CD4-positive, alpha-beta T cell treated with Interleukin-1 beta for 1 hour (primary cell): ENCODE data around the gene GTPBP6.
"Not testable (repeated sequence)": the region's sequence is repeated elsewhere in the genome, so short reads cannot be mapped to it uniquely, and the experiment has no call there.

Experiments used
- DNase-seq, 2 donors: peaks; one replicate each; pipeline ENCODE4 v3.0.0-alpha.2; 2020 to 2022

The GTPBP6 gene

DNA sequence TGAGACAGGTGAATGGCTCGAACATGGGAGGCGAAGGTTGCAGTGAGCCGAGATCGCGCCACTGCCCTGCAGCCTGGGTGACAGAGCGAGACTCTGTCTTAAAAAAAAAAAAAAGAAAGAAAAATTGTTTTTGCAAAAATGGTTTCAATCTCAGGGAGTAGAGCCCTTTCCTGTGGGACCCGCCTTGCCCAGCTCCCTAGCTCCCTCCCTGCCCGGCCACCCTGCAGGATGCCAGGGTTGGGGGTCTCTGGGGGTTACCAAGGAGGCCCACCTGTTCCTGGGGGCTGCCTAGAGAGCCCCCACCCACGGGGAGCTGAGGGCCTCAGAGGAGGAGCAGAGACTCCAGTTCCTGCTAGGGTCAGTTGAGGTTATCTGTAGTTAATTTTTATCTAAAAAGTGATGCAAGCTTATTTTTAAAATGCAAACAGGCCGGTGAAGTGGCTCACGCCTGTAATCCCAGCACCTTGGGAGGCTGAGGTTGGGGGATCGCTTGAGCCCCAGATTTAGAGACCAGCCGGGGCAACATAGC lies 56.2 kb downstream of the GTPBP6 start:
- no peak for DNase-seq

DNA sequence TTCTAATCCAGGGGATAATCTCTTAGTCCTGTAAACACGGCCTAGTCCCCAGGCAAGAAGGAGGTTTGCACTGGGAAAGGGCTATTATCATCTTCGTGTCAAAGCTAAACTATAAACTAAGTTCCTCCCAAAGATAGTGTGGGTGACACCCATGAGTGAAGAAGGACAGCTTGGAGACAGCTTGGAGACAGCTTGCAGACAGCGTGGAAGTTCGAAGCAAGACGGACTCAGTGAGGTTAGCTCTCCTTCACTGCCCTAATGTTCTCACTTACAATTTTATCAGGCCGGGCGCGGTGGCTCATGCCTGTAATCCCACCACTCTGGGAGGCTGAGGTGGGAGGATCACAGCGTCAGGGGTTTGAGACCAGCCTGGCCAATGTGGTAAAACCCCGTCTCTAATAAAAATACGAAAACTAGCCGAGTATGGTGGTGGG lies 56.7 kb downstream of the GTPBP6 start:
- no peak for DNase-seq

DNA sequence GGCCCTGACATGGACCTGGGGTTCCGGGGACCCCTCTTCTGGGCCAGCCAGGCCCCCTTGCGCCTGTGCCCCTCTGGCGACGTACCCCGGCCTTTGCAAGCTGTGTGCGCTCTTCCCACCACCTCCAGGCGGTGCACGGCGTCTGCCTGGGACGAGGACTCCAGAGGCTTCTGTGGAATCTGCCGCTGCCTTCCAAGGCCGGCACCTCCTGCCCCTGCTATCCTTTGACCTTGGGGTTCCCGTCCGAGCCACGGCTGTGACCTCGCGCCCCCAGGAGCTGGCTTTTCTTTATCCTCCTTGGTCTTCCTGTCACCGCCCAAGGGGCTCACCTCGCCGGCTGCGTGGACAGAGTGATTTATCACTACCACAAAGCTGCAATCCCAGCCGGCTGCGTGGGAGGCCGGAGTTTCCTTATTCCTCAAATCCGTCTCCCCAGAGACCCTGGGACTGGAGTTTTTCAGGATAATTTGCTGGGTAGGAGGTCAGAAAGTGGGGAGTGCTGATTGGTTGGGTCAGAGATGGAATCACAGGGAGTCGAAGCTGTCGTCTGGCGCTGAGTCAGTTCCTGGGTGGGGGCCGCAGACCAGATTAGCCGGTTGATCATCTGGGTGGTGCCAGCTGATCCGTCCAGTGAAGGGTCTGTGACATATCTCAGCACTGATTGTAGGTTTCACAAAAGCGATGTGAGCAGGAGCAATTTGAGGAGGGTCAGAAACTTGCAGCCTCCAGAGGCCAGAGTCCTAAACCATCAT lies 57.3 kb downstream of the GTPBP6 start:
- DNase-seq: no peak

DNA sequence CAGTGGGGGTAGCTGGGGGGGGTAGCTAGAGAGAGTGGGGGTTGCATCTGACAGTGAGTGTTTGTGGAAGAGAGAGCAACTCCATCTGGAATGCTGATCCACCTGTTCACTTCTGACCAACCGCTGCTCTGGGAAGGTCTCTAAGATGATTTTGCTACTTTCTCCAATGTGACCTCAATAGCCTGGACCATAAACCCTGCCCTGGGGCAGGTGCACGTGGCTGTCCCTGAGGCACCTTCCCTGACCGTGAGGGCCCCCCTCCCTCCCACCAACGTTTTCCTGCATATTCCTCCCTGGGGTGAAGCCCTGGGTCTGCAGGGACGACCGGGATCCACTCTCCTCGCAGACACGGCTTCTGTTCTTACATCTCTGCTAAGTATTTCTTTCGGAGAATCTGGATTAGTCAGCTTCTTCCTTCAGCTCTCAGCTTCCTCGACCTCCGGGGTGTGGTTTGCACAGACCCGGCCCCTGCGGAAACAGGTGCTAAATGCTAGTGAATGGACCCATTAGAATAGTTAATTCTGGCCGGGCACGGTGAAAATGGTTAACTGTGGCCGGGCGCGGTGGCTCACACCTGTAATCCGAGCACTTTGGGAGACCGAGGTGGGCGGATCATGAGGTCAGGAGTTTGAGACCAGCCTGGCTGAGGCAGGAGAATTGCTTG lies 58.8 kb downstream of the GTPBP6 start:
- no peak for DNase-seq

DNA sequence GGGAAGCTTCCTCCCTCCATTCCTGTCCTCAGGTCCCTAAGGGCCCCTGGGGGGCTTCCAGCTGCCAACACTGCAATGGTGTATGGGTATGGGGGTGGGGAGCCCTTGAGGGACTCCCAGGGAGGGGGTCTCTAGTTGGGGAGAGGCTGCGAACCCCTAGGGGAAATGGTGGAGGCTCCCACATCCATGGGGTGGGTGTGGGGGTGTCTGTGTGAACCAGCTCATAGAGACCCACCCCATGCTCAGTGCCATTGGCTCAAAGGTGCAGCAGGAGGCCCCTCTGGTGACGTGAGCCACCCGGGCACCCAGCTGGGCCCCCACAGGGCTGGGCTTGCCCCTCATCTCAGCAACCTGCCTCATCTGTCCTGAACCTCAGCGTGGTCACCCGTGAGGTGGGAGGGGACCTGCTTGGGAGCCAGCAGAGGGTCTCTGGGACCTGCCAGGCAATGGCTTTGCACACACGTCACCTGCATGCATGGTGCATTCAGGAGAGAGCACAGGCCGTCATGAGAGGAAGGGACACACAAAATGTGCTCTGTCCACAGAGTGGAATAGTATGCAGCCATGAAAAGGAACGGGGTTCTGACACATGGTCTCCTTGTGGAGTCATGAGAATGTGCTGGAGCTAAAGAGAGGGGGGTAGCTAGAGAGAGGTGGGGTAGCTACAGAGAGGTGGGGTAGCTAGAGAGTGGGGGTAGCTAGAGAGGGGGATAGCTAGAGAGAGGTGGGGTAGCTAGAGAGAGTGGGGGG lies 60.1 kb downstream of the GTPBP6 start:
- no peak for DNase-seq

DNA sequence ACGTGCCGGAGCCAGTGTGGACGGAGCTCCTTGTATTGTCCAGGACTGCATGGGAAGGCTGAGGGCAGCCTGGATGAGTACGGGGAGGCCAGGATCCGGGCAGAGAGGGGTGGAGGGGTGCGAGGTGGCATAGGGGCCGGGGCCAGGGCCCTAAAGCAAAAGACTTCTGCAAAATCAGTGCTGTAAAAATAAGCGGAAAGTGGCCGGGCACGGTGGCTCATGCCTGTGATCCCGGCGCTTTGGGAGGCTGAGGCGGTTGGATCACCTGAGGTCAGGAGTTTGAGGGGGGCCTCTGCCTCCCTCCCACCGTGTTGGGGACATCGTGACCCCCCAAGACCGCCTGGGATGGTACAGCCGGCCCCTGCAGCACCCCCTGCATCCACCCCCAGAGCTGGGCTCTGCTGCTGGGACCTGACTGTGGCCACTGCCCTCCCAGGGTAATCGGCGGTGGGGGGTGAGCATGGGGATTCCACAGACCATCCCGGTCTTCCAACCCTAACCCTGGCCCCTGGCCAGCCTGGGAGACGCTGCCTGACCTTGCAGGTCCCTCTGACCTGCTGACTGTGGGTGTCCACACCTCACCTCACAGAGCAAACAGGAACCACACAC lies 60.8 kb downstream of the GTPBP6 start:
- no peak for DNase-seq

DNA sequence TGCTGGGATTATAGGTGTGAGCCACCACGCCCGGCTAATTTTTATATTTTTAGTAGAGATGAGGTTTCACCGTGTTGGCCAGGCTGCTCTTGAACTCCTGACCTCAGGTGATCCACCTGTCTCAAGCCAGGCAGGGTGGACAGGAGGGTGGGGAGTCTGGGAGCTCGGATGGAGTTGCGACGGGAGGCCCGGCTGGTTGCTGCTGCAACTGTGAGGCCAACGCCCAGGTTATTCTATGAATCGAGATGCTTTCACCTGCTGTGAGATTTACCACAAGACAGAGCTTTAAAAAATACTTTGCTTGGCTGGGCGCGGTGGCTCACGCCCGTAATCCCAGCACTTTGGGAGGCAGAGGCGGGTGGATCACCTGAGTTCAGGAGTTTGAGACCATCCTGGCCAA lies 61.5 kb downstream of the GTPBP6 start:
- not testable (repeated sequence) for DNase-seq

DNA sequence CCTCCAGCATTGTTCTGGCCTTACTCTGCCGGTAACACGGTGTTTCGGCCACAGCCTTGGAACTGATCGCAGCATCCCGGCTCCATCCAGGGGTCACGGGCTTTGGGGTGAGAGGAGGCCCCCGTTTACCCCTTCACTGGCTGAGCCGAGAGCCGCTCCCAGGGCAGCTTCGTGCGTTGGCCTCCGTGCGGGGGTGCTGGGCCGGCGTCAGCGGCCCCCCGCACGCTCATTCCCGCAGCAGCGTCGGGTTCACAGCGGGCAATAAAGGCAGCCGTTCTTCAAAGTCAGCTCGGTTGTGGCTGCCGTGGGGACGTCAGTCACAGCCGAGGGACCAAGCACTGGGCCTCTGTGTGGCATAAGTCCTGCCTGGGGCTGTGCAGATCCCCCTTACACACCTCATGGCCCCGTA lies 62.7 kb downstream of the GTPBP6 start:
- no peak for DNase-seq
